Measurements from ENCODE around the gene SP2. TPM values are rescaled to one million over a fixed set of nuclear protein-coding genes. Genes with fewer than 3 reads are reported as not detected.

SP2 gene
- total RNA-seq, 4 donors from 2014 or later: 2.2 to 9.2 (median 5.9) TPM

DNA sequence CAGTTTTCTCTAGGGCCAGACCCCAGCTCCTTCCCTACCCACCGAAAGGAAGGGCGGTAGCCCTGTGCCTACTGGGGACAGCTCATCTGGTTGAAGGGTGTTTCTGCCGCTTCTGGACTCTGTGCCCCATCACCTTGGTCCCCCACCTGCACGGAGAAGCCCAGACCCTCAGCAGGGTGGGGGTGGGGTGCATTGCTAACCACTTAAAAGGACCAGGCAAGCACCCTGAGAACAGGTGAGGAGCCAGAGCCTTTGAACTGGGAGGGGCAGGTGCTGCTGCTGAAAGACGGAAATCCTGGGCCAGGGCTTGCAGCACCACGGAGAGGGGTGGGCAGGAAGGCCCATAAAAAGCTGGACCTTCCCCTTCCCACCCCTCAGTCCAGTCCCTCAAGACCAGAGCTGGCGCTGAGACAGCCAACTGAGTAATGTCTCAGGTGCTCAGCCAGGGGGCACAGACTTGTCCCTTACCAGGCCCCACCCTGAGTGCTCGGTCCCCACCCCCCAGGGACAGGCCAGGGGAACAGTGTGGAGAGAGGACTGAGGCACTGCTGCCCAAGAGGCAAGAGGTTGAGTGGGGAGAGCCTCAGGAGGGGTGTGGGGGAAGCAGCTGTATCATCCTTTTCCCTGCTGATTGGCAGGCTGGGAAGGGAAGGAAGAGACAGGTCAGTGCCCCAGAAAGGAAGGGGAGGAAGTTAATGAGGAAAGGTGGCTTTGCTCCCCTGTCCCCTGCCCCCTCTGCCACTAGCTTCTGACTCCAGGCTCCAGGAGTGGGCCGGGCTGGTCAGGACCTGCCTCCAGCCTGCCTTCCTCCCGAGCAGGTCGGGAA lies 10.9 kb upstream of the SP2 start:
- TF ChIP-seq, protein P1, sequence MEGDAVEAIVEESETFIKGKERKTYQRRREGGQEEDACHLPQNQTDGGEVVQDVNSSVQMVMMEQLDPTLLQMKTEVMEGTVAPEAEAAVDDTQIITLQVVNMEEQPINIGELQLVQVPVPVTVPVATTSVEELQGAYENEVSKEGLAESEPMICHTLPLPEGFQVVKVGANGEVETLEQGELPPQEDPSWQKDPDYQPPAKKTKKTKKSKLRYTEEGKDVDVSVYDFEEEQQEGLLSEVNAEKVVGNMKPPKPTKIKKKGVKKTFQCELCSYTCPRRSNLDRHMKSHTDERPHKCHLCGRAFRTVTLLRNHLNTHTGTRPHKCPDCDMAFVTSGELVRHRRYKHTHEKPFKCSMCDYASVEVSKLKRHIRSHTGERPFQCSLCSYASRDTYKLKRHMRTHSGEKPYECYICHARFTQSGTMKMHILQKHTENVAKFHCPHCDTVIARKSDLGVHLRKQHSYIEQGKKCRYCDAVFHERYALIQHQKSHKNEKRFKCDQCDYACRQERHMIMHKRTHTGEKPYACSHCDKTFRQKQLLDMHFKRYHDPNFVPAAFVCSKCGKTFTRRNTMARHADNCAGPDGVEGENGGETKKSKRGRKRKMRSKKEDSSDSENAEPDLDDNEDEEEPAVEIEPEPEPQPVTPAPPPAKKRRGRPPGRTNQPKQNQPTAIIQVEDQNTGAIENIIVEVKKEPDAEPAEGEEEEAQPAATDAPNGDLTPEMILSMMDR (IDR thresholded peaks at IDR 0.05; ENCODE audit: low read depth): no peak

DNA sequence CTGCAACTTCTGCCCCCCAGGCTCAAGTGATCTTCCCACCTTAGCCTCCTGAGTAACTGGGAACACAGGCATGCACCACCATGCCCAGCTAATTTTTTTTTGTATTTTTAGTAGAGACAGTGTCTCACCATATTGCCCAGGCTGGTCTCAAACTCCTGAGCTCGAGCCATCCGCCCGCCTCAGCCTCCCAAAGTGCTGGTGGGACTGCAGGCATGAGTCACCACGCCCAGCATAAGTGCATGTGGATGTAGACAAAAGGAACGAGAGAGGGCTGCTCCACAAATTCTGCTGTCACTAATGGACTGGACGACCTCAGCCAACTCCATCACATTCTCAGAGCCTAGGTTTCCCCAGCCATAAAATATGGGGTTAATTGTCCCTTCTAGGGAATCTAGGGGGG lies 7.7 kb upstream of the SP2 start:
- TF ChIP-seq, protein P1 (IDR thresholded peaks at IDR 0.05; ENCODE audit: low read depth): no peak

DNA sequence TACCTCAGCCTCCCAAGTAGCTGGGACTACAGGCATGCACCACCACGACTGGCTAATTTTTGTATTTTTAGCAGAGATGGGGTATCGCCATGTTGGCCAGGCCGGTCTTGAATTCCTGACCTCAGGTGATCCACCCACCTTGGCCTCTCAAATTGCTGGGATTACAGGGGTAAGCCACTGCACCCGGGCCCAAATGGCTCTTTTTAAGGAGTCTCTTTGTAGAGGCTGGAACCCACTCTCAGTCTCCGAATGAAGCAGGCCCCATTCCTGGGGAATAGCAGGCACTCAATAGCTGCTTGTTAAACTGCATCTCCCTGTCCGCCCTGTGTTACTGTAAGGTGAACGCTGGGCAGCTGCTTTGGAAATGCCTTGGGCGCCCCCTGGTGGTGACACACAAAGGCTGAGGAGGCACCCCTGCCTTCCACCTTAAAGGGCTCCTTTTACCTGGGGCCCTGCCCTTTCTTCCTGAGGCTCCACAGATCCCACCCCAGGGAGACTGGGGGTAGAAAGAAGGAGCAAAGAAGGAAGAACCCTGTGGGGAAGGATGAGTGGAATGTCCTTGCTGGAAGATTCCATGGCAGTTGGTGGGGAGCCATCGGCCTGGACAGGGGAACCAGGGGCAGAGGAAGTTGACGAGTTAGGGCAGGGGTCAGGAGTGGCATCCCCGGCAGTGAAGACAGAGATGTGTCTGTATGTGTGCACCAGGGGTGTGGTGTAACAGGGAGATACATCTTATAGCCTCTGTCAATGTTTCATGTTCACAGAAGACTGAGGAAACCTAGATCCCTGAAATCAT lies 6.1 kb upstream of the SP2 start:
- TF ChIP-seq, protein P1 (IDR thresholded peaks at IDR 0.05; ENCODE audit: low read depth): no peak

DNA sequence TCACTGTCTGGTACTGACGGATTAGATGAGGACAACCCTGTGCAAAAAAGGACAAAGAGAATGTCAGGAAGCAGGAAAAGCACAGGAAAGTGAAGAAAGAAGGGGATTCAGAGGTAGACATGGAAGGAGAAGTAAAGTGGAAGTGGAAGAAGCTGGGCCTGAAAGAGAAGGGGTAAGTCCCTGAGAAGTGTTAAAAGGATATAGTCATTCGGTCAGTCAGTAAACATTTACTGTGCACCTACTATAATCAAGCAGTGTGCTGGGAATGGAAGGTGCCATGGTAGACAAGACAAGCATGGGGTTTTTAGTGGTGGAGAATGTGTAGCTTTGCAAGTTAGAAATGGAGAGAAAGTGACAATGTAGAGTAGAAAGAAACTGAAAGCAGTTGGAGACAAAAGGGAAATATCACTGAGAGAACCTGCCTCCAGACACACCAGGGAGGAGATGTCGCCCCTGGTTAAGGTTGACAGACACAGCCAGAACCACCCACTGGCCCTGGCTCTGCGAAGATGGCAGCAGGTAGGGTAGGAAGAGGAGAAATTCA lies 4.4 kb upstream of the SP2 start:
- TF ChIP-seq, protein P1 (IDR thresholded peaks at IDR 0.05; ENCODE audit: low read depth): no peak

DNA sequence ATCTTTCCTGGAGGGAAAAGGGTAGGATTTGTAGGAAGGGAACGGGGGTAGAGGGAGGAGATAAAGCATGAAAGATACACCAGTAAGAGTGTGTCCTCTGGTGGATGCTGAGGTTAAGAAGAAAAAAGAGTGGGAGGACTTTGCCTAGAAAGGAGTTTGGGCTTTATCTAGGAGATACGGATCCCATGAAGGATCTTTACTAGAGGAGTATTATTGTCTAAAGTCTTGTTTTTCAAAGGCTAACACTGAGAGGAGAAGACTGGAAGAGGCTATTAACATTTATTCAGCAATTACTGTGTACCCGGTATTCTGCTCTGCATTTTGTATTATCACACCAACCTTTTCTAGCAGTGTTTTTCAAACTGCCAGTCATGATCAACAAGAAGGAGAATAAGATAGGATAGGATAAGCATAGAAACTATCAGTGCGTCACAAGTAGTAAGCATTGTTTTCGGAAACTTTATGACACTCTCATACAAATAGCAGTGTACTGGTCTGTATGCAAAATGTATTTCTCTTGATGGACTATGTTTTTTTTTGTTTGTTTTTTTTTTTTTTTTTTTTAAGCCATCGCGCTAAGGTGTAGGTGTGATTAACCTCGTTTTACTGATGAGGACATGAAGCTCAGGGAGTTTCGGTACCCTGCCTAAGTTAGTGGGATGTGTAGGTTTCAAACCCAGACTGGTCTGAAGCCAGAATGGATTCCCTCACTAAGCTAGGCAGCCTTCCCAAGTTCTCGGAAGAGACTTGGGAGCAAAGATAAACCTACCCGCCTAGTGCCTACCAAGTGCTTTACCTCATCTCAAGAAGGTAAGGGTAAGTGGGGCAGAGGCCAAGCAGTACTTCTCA lies 1.3 kb upstream of the SP2 start:
- TF ChIP-seq, protein P1 (IDR thresholded peaks at IDR 0.05; ENCODE audit: low read depth): no peak

DNA sequence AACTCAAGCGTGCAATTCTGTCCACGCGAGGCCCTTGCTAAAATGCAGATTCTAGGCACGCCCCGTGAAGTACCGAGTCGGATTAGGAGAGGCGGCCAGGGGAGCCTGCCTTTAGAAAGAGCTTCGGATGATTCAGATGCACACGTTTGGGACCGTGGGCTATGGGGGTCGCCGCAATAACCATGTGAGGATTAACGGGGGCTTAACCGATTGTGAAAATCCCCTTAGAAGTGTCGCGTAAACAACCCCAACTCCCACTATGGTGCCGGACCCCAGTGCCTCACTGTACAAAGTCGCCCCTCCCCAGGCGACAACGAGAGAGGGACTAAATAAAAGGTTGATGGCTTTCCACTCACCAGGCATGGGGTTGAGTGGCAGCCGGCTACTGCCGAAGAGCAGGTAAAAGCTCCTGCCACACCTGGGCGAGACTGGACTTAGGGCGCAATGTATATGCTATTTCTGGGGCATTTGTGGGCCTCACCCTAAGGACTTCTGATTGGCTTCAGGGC lies 635 bp upstream of the SP2 start:
- TF ChIP-seq, protein P1 (IDR thresholded peaks at IDR 0.05; ENCODE audit: low read depth): no peak
